Panc1 (cell line): ENCODE measurements around the gene B4GALNT1. TPM values are rescaled to one million over a fixed set of nuclear protein-coding genes. Genes with fewer than 3 reads are reported as not detected.

Source experiments
- ATAC-seq: fragments of 200-7000 bp; cut with Tn5 transposase; 2 replicates; pipeline ENCODE4 v1.9.1; 2020; ENCODE audit warnings: mild to moderate bottlenecking, moderate library complexity
- BruUV-seq: library from RNA; stranded (reverse); fragments of 400-500 nt; replicated peaks from 2 replicates; lab custom pipeline; 2021; lab: Mats Ljungman, UMichigan
- CTCF ChIA-PET: fragments of 300-600 bp; sonication (Branson Sonifier 250); formaldehyde crosslinking; loops from one replicate; lab custom pipeline; 2022; ENCODE audit warnings: antibody characterized with exemption; lab: Charles Lee
- POLR2A ChIA-PET: fragments of 300-600 bp; sonication (Branson Sonifier 250); formaldehyde crosslinking; loops from one replicate; lab custom pipeline; 2022; ENCODE audit warnings: antibody characterized with exemption; lab: Charles Lee
- DNase-seq: peaks from one replicate; pipeline ENCODE4 v3.0.0-alpha.2; 2010; ENCODE audit warnings: low read depth, low spot score
- H3K27ac ChIP-seq: 2 replicates; pipeline ENCODE4 v1.5.1; 2011; ENCODE audit warnings: mild to moderate bottlenecking, low read length, inconsistent platforms
- H3K27me3 ChIP-seq: fragments of 200-500 bp; sonication (Bioruptor generic); 2 replicates; pipeline ENCODE4 v1.6.0; 2014; ENCODE audit warnings: low read length, inconsistent platforms; ENCODE audit not compliant: control insufficient read depth, insufficient read depth
- H3K36me3 ChIP-seq: fragments of 200-500 bp; sonication (Bioruptor generic); 2 replicates; pipeline ENCODE4 v1.5.1; 2014; ENCODE audit warnings: inconsistent platforms, mild to moderate bottlenecking, low read length, moderate library complexity; ENCODE audit not compliant: control insufficient read depth, insufficient read depth
- H3K4me1 ChIP-seq: 2 replicates; pipeline ENCODE4 v1.5.1; 2011; ENCODE audit warnings: inconsistent platforms, mild to moderate bottlenecking, low read length, moderate library complexity; ENCODE audit not compliant: control insufficient read depth, insufficient read depth
- H3K4me3 ChIP-seq, 2 experiments: 2 replicates each; pipeline ENCODE4 v1.5.1; 2011 to 2012; ENCODE audit warnings: low read depth in 2 of 2, low read length in 2 of 2, mild to moderate bottlenecking in 2 of 2, inconsistent platforms in 1 of 2, moderate library complexity in 1 of 2
- H3K9me3 ChIP-seq: fragments of 200-500 bp; sonication (Bioruptor generic); 2 replicates; pipeline ENCODE4 v1.5.1; 2014; ENCODE audit warnings: low read depth, mild to moderate bottlenecking, inconsistent platforms, low read length, moderate library complexity; ENCODE audit not compliant: control insufficient read depth, insufficient read depth
- CTCF ChIP-seq: fragments of 450-650 bp; IDR thresholded peaks from 2 replicates; pipeline ENCODE4 v1.5.1; 2017; ENCODE audit warnings: mild to moderate bottlenecking
- SIN3A ChIP-seq: IDR thresholded peaks from 2 replicates; pipeline ENCODE4 v1.6.1; 2012; ENCODE audit warnings: low read depth, mild to moderate bottlenecking, low read length, moderate library complexity, borderline replicate concordance; ENCODE audit not compliant: insufficient read depth
- TCF7L2 ChIP-seq: IDR thresholded peaks from 2 replicates; pipeline ENCODE4 v1.6.1; 2011; ENCODE audit warnings: mild to moderate bottlenecking, low read depth, low read length, inconsistent platforms
- in situ Hi-C: cut with HindIII; loops from 2 replicates; pipeline ENCODE4 v1.10.0; 2016; ENCODE audit warnings: low sequenced_read_pairs, low pct_unique_long_range_greater_than_20kb
- intact Hi-C: fragments of 100-400 bp; cut with micrococcal nuclease; formaldehyde crosslinking; loops from one replicate; pipeline ENCODE4 v1.10.0; 2022; ENCODE audit not compliant: unreplicated experiment
- total RNA-seq: library from RNA; stranded (reverse); gene quantifications from one replicate; pipeline ENCODE4 v1.2.1, GENCODE V29; 2021; ENCODE audit not compliant: unreplicated experiment

Gene B4GALNT1
- total RNA-seq, 1 experiment from 2014 or later: 48.6 TPM

GRCh38 chr12:57583008-57583831, 49.8 kb downstream of the B4GALNT1 start:
- ATAC-seq (peak; percentile 97), DNase-seq (peak; percentile 53)
- ChIA-PET POLR2A (interaction anchor here (0.7 kb wide), 1 partner anchor 26 kb away, joined by 4 read pairs; no protein-coding TSS in a partner anchor), CTCF (interaction anchor here (0.6 to 1.7 kb wide), 16 partner anchors 8 to 948 kb away, joined by 3 to 9 read pairs (median 4); partner anchors contain the start of genes ARHGEF25, B4GALNT1 and TSPAN31)
- no peaks in the 10 kb centered on the region for H3K9me3 ChIP-seq
- TF ChIP-seq CTCF: peak; percentile 95
- no peak for TF ChIP-seq SIN3A
- BruUV-seq: no TSS peak
- in situ Hi-C loops (no loop called here), intact Hi-C loops (loop anchor here (1.0 to 5.0 kb wide), 2 partner anchors 38 to 154 kb away; partner anchors contain the start of gene AGAP2)
- no peaks in the 10 kb centered on the region for H3K36me3 ChIP-seq
- no peak overlapping the region for H3K4me3 ChIP-seq
- no peaks in the 10 kb centered on the region for H3K27me3 ChIP-seq
- H3K27ac ChIP-seq: no peak overlapping the region
- H3K4me1 ChIP-seq: no peaks in the 10 kb centered on the region

- POLR2A ChIA-PET: interaction anchor here (0.7 kb wide), 1 partner anchor 29 kb away, joined by 3 read pairs; no protein-coding TSS in a partner anchor
These were observed 50.6 kb downstream of the B4GALNT1 start for GRCh38 chr12:57582440-57582839.

More at GRCh38 chr12:57582440-57582839, 50.6 kb downstream of the B4GALNT1 start:
- ATAC-seq (no peak), DNase-seq (no peak)
- in situ Hi-C loops (no loop called here), intact Hi-C loops (loop anchor here (5.0 kb wide), 1 partner anchor 155 kb away; the partner anchor contains the start of gene AGAP2)
- no peak overlapping the region for H3K4me3 ChIP-seq
- no peaks in the 10 kb centered on the region for H3K36me3 ChIP-seq
- H3K4me1 ChIP-seq: no peaks in the 10 kb centered on the region
- CTCF ChIA-PET: interaction anchor here (1.2 to 1.4 kb wide), 4 partner anchors 10 to 51 kb away, joined by 3 to 9 read pairs (median 7); partner anchors contain the start of gene B4GALNT1
- H3K27ac ChIP-seq: no peak overlapping the region
- no peaks in the 10 kb centered on the region for H3K27me3 ChIP-seq
- no TSS peak for BruUV-seq
- H3K9me3 ChIP-seq: no peaks in the 10 kb centered on the region
- TF ChIP-seq CTCF (no peak), TCF7L2 (no peak)
